Tibial nerve (tissue), 4 donors: ENCODE results near the gene KLRD1.

Experiments
- EP300 ChIP-seq, 2 donors: sonication (generic); formaldehyde crosslinking; IDR thresholded peaks; one replicate each; pipeline ENCODE4 v1.6.1; 2017; ENCODE audit warnings: antibody characterized with exemption in 2 of 2, mild to moderate bottlenecking in 1 of 2
- POLR2A ChIP-seq, 2 donors: fragments of 450-650 bp; IDR thresholded peaks; one replicate each; pipeline ENCODE4 v1.6.1; 2017; ENCODE audit warnings: antibody characterized with exemption in 2 of 2, mild to moderate bottlenecking in 2 of 2, moderate library complexity in 2 of 2
- TF ChIP-seq, protein P1 (sequence below), 5 experiments: fragments of 200-600 bp in 3 of 5; fragments of 450-650 bp in 2 of 5; sonication (generic) in 3 of 5; IDR thresholded peaks; one replicate each; pipeline ENCODE4 v1.5.1; 2016 to 2019; ENCODE audit warnings: antibody characterized with exemption in 5 of 5, mild to moderate bottlenecking in 3 of 5, moderate library complexity in 2 of 5

- TF ChIP-seq, protein P1, sequence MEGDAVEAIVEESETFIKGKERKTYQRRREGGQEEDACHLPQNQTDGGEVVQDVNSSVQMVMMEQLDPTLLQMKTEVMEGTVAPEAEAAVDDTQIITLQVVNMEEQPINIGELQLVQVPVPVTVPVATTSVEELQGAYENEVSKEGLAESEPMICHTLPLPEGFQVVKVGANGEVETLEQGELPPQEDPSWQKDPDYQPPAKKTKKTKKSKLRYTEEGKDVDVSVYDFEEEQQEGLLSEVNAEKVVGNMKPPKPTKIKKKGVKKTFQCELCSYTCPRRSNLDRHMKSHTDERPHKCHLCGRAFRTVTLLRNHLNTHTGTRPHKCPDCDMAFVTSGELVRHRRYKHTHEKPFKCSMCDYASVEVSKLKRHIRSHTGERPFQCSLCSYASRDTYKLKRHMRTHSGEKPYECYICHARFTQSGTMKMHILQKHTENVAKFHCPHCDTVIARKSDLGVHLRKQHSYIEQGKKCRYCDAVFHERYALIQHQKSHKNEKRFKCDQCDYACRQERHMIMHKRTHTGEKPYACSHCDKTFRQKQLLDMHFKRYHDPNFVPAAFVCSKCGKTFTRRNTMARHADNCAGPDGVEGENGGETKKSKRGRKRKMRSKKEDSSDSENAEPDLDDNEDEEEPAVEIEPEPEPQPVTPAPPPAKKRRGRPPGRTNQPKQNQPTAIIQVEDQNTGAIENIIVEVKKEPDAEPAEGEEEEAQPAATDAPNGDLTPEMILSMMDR (IDR thresholded peaks at IDR 0.05) = no peak
- TF ChIP-seq POLR2A (IDR thresholded peaks at IDR 0.05) = no peak
- no peak for TF ChIP-seq EP300 (IDR thresholded peaks at IDR 0.05)
Observed at GRCh38 chr12:10358131-10358530, 50.5 kb downstream of the KLRD1 start.
